Measurements from ENCODE around the gene MIGA1.

GRCh38 chr1:77797991-77798390 lies 18.5 kb downstream of the MIGA1 start:
- TF ChIP-seq CTCF (IDR thresholded peaks at IDR 0.05; ENCODE audit: low read depth, low read length) (no peak), POLR2A (IDR thresholded peaks at IDR 0.05; ENCODE audit: extremely low read depth, insufficient read length) (no peak)
